ENCODE measurements around the gene ERCC1.

The ERCC1 gene

DNA sequence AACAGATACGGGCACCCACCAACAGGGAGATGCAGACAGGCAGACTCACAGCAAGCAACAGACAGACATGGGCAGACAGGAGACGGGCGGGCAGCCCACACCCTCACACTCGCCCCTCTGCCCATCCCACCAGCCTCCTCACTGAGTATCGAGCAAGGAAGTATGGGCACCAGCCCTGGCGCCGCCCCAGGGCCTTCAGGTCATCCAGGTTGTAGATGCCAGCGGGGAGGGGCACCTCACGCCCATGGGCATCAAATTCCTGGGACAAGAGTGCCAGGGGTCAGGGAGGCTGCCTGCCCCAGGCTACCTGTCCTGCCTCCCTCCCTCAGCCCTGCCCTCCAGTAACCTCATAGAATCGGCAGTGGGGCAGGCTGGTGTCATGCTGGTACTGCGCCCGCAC lies 59.0 kb downstream of the ERCC1 start:
- Mint-ChIP-seq H3K4me3 (no peak overlapping the region), H3K27ac (no peak overlapping the region), H3K36me3 (ENCODE audit: low read depth) (peaks cover 62% of the 10 kb centered on the region), H3K27me3 (no peaks in the 10 kb centered on the region), H3K4me1 (ENCODE audit: low read depth) (peaks cover 10% of the 10 kb centered on the region), H3K9me3 (no peaks in the 10 kb centered on the region)
- intact Hi-C loops (cut with micrococcal nuclease): no loop called here

DNA sequence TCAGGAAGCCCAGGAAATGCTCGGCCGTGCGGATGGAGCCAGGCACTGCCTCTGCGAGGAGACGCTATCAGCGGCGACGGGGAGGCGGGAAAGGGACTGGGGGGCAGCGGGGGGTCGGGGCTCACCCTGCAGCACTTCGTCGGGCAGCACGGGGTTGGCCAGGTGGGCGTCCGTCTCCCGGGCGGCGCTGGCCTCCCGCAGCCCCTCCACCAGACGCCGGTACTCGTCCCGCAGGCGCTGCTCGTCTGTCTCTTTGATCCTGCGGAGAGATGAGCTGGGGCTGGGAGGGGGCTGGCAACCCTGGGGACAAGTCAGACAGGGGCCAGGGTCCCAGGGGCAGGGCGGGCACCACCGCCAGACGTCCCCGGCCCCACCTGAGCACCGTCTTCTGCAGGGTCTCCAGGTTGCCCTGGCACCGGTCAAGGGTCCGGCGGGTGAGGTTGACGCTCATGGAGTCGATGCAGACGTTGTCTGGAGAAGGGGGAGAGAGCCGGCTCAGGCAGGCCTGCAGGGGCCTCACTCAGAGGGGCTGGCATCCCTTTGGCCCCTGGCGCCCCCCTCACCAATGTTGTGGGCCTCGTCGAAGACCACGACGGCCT lies 59.8 kb downstream of the ERCC1 start:
- no peak overlapping the region for H3K4me3 Mint-ChIP-seq
- no peak overlapping the region for H3K27ac Mint-ChIP-seq
- H3K36me3 Mint-ChIP-seq (ENCODE audit: low read depth): peaks cover 69% of the 10 kb centered on the region
- H3K27me3 Mint-ChIP-seq: no peaks in the 10 kb centered on the region
- H3K9me3 Mint-ChIP-seq: no peaks in the 10 kb centered on the region
- H3K4me1 Mint-ChIP-seq (ENCODE audit: low read depth): peaks cover 4% of the 10 kb centered on the region
- intact Hi-C loops (cut with micrococcal nuclease): no loop called here

- Mint-ChIP-seq H3K27me3 (no peaks in the 10 kb centered on the region), H3K9me3 (no peaks in the 10 kb centered on the region), H3K4me3 (no peak overlapping the region), H3K4me1 (ENCODE audit: low read depth) (no peaks in the 10 kb centered on the region), H3K27ac (no peak overlapping the region), H3K36me3 (ENCODE audit: low read depth) (peaks cover 79% of the 10 kb centered on the region)
- intact Hi-C loops (cut with micrococcal nuclease): no loop called here
Observed at GRCh38 chr19:45362291-45362690, 61.4 kb downstream of the ERCC1 start.

- intact Hi-C loops (cut with micrococcal nuclease): no loop called here
- Mint-ChIP-seq H3K9me3 (no peaks in the 10 kb centered on the region), H3K36me3 (ENCODE audit: low read depth) (peaks cover 86% of the 10 kb centered on the region), H3K4me3 (no peak overlapping the region), H3K27ac (no peak overlapping the region), H3K27me3 (no peaks in the 10 kb centered on the region), H3K4me1 (ENCODE audit: low read depth) (no peaks in the 10 kb centered on the region)
Observed at GRCh38 chr19:45361608-45362007, 62.1 kb downstream of the ERCC1 start.

- Mint-ChIP-seq H3K9me3 (no peaks in the 10 kb centered on the region), H3K4me1 (ENCODE audit: low read depth) (no peaks in the 10 kb centered on the region), H3K36me3 (ENCODE audit: low read depth) (peaks cover 95% of the 10 kb centered on the region), H3K27me3 (no peaks in the 10 kb centered on the region), H3K27ac (no peak overlapping the region), H3K4me3 (no peak overlapping the region)
- intact Hi-C loops (cut with micrococcal nuclease): no loop called here
Observed at GRCh38 chr19:45358213-45358792, 65.4 kb downstream of the ERCC1 start.

- Mint-ChIP-seq H3K4me1 (ENCODE audit: low read depth) (no peaks in the 10 kb centered on the region), H3K27me3 (no peaks in the 10 kb centered on the region), H3K36me3 (ENCODE audit: low read depth) (peaks cover 95% of the 10 kb centered on the region), H3K4me3 (no peak overlapping the region), H3K27ac (no peak overlapping the region), H3K9me3 (no peaks in the 10 kb centered on the region)
- intact Hi-C loops (cut with micrococcal nuclease): no loop called here
Observed at GRCh38 chr19:45357445-45357783, 66.3 kb downstream of the ERCC1 start.

All from dendritic cell treated with granulocyte-macrophage colony-stimulating factor and Interleukin-4, amounts not matched to agents 40 ng/mL and 50 ng/mL, for 4 days (primary cell).